HG03571 (cell line): ENCODE measurements around the gene ADRA2B.
"Not testable (repeated sequence)": the region's sequence is repeated elsewhere in the genome, so short reads cannot be mapped to it uniquely, and the experiment has no call there.

Experiments
- ATAC-seq: cut with Tn5 transposase; IDR thresholded peaks from one replicate; pipeline ENCODE4 v1.9.1; 2021; ENCODE audit not compliant: unreplicated experiment

Gene ADRA2B

GRCh38 chr2:96071087-96071976 is 45.0 kb downstream of the ADRA2B start:
- ATAC-seq = not testable (repeated sequence)

GRCh38 chr2:96070351-96070750 is 46.0 kb downstream of the ADRA2B start:
- ATAC-seq = not testable (repeated sequence)

GRCh38 chr2:96069878-96070277 is 46.5 kb downstream of the ADRA2B start:
- not testable (repeated sequence) for ATAC-seq

- ATAC-seq = not testable (repeated sequence)
Measured at GRCh38 chr2:96067902-96068581, 48.3 kb downstream of the ADRA2B start.

- ATAC-seq = not testable (repeated sequence)
Measured at GRCh38 chr2:96067098-96067660, 49.2 kb downstream of the ADRA2B start.

- not testable (repeated sequence) for ATAC-seq
Measured at GRCh38 chr2:96066511-96066910, 49.9 kb downstream of the ADRA2B start.

GRCh38 chr2:96065954-96066353 is 50.4 kb downstream of the ADRA2B start:
- ATAC-seq = not testable (repeated sequence)

- no peak for ATAC-seq
Measured at GRCh38 chr2:96065381-96065930, 50.9 kb downstream of the ADRA2B start.

GRCh38 chr2:96064760-96065159 is 51.6 kb downstream of the ADRA2B start:
- not testable (repeated sequence) for ATAC-seq

- ATAC-seq = not testable (repeated sequence)
Measured at GRCh38 chr2:96064047-96064675, 52.2 kb downstream of the ADRA2B start.

- not testable (repeated sequence) for ATAC-seq
Measured at GRCh38 chr2:96063116-96063899, 53.1 kb downstream of the ADRA2B start.
